ENCODE measurements around the gene CARD19. TPM values are rescaled to one million over a fixed set of nuclear protein-coding genes. Genes with fewer than 3 reads are reported as not detected.

CARD19 gene
- total and polyA plus RNA-seq, 2 of the 8 experiments (the other 6 are each of a cell fraction or from before 2014, with no cell fraction given), result 21.2 to 112 TPM

GRCh38 chr9:93091056-93091452 lies 5.0 kb upstream of the CARD19 start:
- Histone ChIP-seq H3K18ac (ENCODE audit: extremely low read depth, low read length) (no peak overlapping the region), H4K5ac (ENCODE audit: insufficient read length, low read depth, low read length) (no peak overlapping the region), H4K8ac (ENCODE audit: extremely low read depth, insufficient read depth, low read length) (no peak overlapping the region), H3K79me2 (ENCODE audit: control insufficient read depth in 1 of 2, insufficient read depth in 2 of 2, low read length in 2 of 2) (no peaks in the 10 kb centered on the region), H3K27me3 (replicated peaks in 1 of 4; ENCODE audit: control insufficient read depth in 3 of 4, extremely low read depth in 1 of 4, insufficient read depth in 3 of 4, low read length in 3 of 4) (no peaks in the 10 kb centered on the region), H3K4me2 (ENCODE audit: insufficient read depth in 1 of 2, low read depth in 2 of 2, low read length in 2 of 2) (no peak overlapping the region), H3K23me2 (ENCODE audit: low read depth, low read length) (peaks cover 3% of the 10 kb centered on the region; the same call in 1 of the 2 replicates), H3K9me3 (ENCODE audit: insufficient read depth in 2 of 2, low read depth in 1 of 2, low read length in 1 of 2) (no peaks in the 10 kb centered on the region), H4K91ac (replicated peaks; ENCODE audit: insufficient read length, low read length) (no peak overlapping the region), H3K9ac (replicated peaks in 1 of 4; ENCODE audit: extremely low read depth in 1 of 4, low read depth in 3 of 4, low read length in 3 of 4) (no peak overlapping the region), H2AK5ac (ENCODE audit: low read depth, low read length) (no peak overlapping the region), H3K4me3 (ENCODE audit: extremely low read depth in 1 of 4, insufficient read depth in 2 of 4, low read depth in 3 of 4, low read length in 4 of 4) (no peak overlapping the region), H3K36me3 (ENCODE audit: control insufficient read depth in 2 of 4, insufficient read depth in 4 of 4, low read length in 3 of 4) (no peaks in the 10 kb centered on the region), H3K56ac (replicated peaks; ENCODE audit: insufficient read length, low read depth, low read length) (no peak overlapping the region), H2BK5ac (ENCODE audit: low read depth, low read length) (no peak overlapping the region), H2BK120ac (replicated peaks; ENCODE audit: low read depth, low read length) (no peak overlapping the region), H3K23ac (ENCODE audit: insufficient read length) (no peak overlapping the region), H3K4ac (replicated peaks; ENCODE audit: insufficient read length, low read depth, low read length) (no peak overlapping the region), H2BK15ac (ENCODE audit: low read length) (no peak overlapping the region), H3K79me1 (ENCODE audit: low read depth, low read length) (no peaks in the 10 kb centered on the region), H4K20me1 (replicated peaks in 1 of 2; ENCODE audit: control insufficient read depth in 1 of 2, insufficient read depth in 2 of 2, low read length in 2 of 2) (no peaks in the 10 kb centered on the region), H3K4me1 (replicated peaks in 1 of 4; ENCODE audit: control insufficient read depth in 3 of 4, insufficient read depth in 4 of 4, low read length in 3 of 4) (peaks cover 0 to 6% (median 4%) of the 10 kb centered on the region in 4 experiments; a peak in 4 of 7 replicates), H2BK12ac (ENCODE audit: low read depth, low read length) (no peak overlapping the region), H3K14ac (ENCODE audit: insufficient read length) (no peak overlapping the region), H2AFZ (ENCODE audit: low read length) (no peak overlapping the region), H3K27ac (ENCODE audit: low read depth, low read length) (no peak overlapping the region), H2BK20ac (ENCODE audit: low read length) (no peak overlapping the region)
- ChIA-PET CTCF (ENCODE audit: partially characterized antibody) (interaction anchor here (1.0 to 1.2 kb wide), 2 partner anchors 18 to 299 kb away, joined by 4 to 5 read pairs; no protein-coding TSS in a partner anchor), POLR2A (ENCODE audit: partially characterized antibody) (no interaction called here)
- FAIRE-seq, result no peak
- TF ChIP-seq SUZ12 (IDR thresholded peaks at IDR 0.05; ENCODE audit: low read length), result no peak
- no peak for TF ChIP-seq RFX5 (IDR thresholded peaks at IDR 0.05; ENCODE audit: borderline replicate concordance, low read depth, low read length)
- TF ChIP-seq ASH2L (IDR thresholded peaks at IDR 0.05; ENCODE audit: low read length), result no peak
- TF ChIP-seq POLR2AphosphoS5 (IDR thresholded peaks at IDR 0.05; ENCODE audit: low read depth, low read length), result no peak
- no peak for TF ChIP-seq GTF2F1 (IDR thresholded peaks at IDR 0.05; ENCODE audit: borderline replicate concordance, low read depth, low read length)
- TF ChIP-seq CHD2 (IDR thresholded peaks at IDR 0.05; ENCODE audit: low read length), result no peak
- TF ChIP-seq KDM4A (IDR thresholded peaks at IDR 0.05; ENCODE audit: low read depth, low read length, severe bottlenecking), result no peak
- no peak for DNase-seq (ENCODE audit: low read depth in 1 of 2, low spot score in 2 of 2)
- 87% methylated on average over 4 of the region's 4 CpGs; no CpG with 5 or more reads in 1 of the 2 experiments for WGBS, 2 experiments (ENCODE audit: extremely low coverage in 1 of 2, insufficient coverage in 1 of 2, insufficient read length in 1 of 2, insufficient replicate concordance in 2 of 2, low coverage in 1 of 2, low lambda C conversion rate in 2 of 2, missing lambda C conversion rate in 1 of 2)

All from H1 (cell line).